NCI-H2171 treated with DMSO at 0.1 percent for 48 hours (cell line): ENCODE results near the gene STK17A.

Source experiments
- DNase-seq: peaks from one replicate; lab custom pipeline; 2025; lab: John Stamatoyannopoulos, UW

STK17A gene

GRCh38 chr7:43636093-43636492 is 53.2 kb downstream of the STK17A start:
- no peak for DNase-seq

GRCh38 chr7:43637114-43637806 is 54.4 kb downstream of the STK17A start:
- DNase-seq: no peak

GRCh38 chr7:43639858-43640491 is 57.1 kb downstream of the STK17A start:
- DNase-seq: no peak

GRCh38 chr7:43640679-43641078 is 57.8 kb downstream of the STK17A start:
- DNase-seq: no peak

GRCh38 chr7:43642897-43643630 is 60.2 kb downstream of the STK17A start:
- DNase-seq: no peak

GRCh38 chr7:43643846-43644245 is 60.9 kb downstream of the STK17A start:
- no peak for DNase-seq

- DNase-seq: no peak
These were observed 62.9 kb downstream of the STK17A start for GRCh38 chr7:43645699-43646226.

- DNase-seq: peak; percentile 66
These were observed 63.9 kb downstream of the STK17A start for GRCh38 chr7:43646603-43647338.

GRCh38 chr7:43647339-43647672 is 64.4 kb downstream of the STK17A start:
- DNase-seq: no peak

GRCh38 chr7:43647673-43648472 is 65.0 kb downstream of the STK17A start:
- DNase-seq: peak; percentile 82

- DNase-seq: no peak
These were observed 65.8 kb downstream of the STK17A start for GRCh38 chr7:43648473-43649406.

- no peak for DNase-seq
These were observed 66.9 kb downstream of the STK17A start for GRCh38 chr7:43649755-43650274.

- no peak for DNase-seq
These were observed 67.6 kb downstream of the STK17A start for GRCh38 chr7:43650457-43651052.

GRCh38 chr7:43652364-43652763 is 69.5 kb downstream of the STK17A start:
- DNase-seq: no peak

GRCh38 chr7:43653466-43653865 is 70.6 kb downstream of the STK17A start:
- DNase-seq: no peak

GRCh38 chr7:43653891-43654504 is 71.1 kb downstream of the STK17A start:
- no peak for DNase-seq

GRCh38 chr7:43655584-43655983 is 72.7 kb downstream of the STK17A start:
- no peak for DNase-seq

- DNase-seq: no peak
These were observed 74.1 kb downstream of the STK17A start for GRCh38 chr7:43656997-43657396.
